Ammon's horn (tissue), 1 donor: ENCODE data around the gene TGDS.
"Not testable (repeated sequence)": the region's sequence is repeated elsewhere in the genome, so short reads cannot be mapped to it uniquely, and the experiment has no call there.

Experiments
- DNase-seq: peaks from one replicate; pipeline ENCODE4 v3.0.0-alpha.2; 2016; ENCODE audit warnings: low spot score

The TGDS gene

GRCh38 chr13:94595950-94596574 lies at the start of gene TGDS:
TSS of gene TGDS (minus strand) at chr13:94596152. CDS start at chr13:94596136, 16 bp downstream.
- DNase-seq: peak; percentile 92

- no peak for DNase-seq
Measured at GRCh38 chr13:94641409-94641941, 45.5 kb upstream of the TGDS start.

- DNase-seq: no peak
Measured at GRCh38 chr13:94640721-94641120, 44.8 kb upstream of the TGDS start.

GRCh38 chr13:94637677-94638076 lies 41.7 kb upstream of the TGDS start:
- DNase-seq: not testable (repeated sequence)

GRCh38 chr13:94636942-94637578 lies 41.1 kb upstream of the TGDS start:
- DNase-seq: no peak

- not testable (repeated sequence) for DNase-seq
Measured at GRCh38 chr13:94636096-94636495, 40.1 kb upstream of the TGDS start.

GRCh38 chr13:94632226-94632980 lies 36.5 kb upstream of the TGDS start:
- DNase-seq: no peak

GRCh38 chr13:94630858-94631257 lies 34.9 kb upstream of the TGDS start:
- DNase-seq: no peak

- DNase-seq: no peak
Measured at GRCh38 chr13:94623316-94623715, 27.4 kb upstream of the TGDS start.

- no peak for DNase-seq
Measured at GRCh38 chr13:94622344-94622743, 26.4 kb upstream of the TGDS start.

- no peak for DNase-seq
Measured at GRCh38 chr13:94620286-94620896, 24.4 kb upstream of the TGDS start.

GRCh38 chr13:94617389-94618000 lies 21.5 kb upstream of the TGDS start:
- DNase-seq: peak; percentile 38

GRCh38 chr13:94613051-94613450 lies 17.1 kb upstream of the TGDS start:
- DNase-seq: no peak

- no peak for DNase-seq
Measured at GRCh38 chr13:94612050-94612449, 16.1 kb upstream of the TGDS start.

GRCh38 chr13:94610475-94610874 lies 14.5 kb upstream of the TGDS start:
- no peak for DNase-seq

GRCh38 chr13:94609196-94609595 lies 13.2 kb upstream of the TGDS start:
- DNase-seq: peak; percentile 43

- no peak for DNase-seq
Measured at GRCh38 chr13:94608586-94608985, 12.6 kb upstream of the TGDS start.

GRCh38 chr13:94607939-94608338 lies 12.0 kb upstream of the TGDS start:
- no peak for DNase-seq

- no peak for DNase-seq
Measured at GRCh38 chr13:94607056-94607455, 11.1 kb upstream of the TGDS start.

GRCh38 chr13:94602467-94602866 lies 6.5 kb upstream of the TGDS start:
- DNase-seq: no peak

GRCh38 chr13:94601446-94602431 lies 5.8 kb upstream of the TGDS start, which contains the start of gene GPR180:
TSS of gene GPR180 (plus strand) at chr13:94601857. CDS start at chr13:94601928, 71 bp downstream.
- DNase-seq: peak; percentile 99
